ENCODE data around the gene SYP.

GRCh38 chrX:49249616-49250015 is 49.6 kb upstream of the SYP start:
- TF ChIP-seq, protein P1, sequence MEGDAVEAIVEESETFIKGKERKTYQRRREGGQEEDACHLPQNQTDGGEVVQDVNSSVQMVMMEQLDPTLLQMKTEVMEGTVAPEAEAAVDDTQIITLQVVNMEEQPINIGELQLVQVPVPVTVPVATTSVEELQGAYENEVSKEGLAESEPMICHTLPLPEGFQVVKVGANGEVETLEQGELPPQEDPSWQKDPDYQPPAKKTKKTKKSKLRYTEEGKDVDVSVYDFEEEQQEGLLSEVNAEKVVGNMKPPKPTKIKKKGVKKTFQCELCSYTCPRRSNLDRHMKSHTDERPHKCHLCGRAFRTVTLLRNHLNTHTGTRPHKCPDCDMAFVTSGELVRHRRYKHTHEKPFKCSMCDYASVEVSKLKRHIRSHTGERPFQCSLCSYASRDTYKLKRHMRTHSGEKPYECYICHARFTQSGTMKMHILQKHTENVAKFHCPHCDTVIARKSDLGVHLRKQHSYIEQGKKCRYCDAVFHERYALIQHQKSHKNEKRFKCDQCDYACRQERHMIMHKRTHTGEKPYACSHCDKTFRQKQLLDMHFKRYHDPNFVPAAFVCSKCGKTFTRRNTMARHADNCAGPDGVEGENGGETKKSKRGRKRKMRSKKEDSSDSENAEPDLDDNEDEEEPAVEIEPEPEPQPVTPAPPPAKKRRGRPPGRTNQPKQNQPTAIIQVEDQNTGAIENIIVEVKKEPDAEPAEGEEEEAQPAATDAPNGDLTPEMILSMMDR (IDR thresholded peaks at IDR 0.05; ENCODE audit: insufficient read depth, low read length, poor library complexity, severe bottlenecking): no peak
- TF ChIP-seq EZH2phosphoT487 (conservative IDR thresholded peaks at IDR 0.05; ENCODE audit: low read length): no peak

Data from SU-DHL-6 (cell line).